ENCODE data around the gene ACTR3C. TPM values are rescaled to one million over a fixed set of nuclear protein-coding genes. Genes with fewer than 3 reads are reported as not detected.
"Not testable (repeated sequence)": the region's sequence is repeated elsewhere in the genome, so short reads cannot be mapped to it uniquely, and the experiment has no call there.

ACTR3C gene
- total RNA-seq, 2 experiments from 2014 or later, result 4.9 to 7.0 TPM

DNA sequence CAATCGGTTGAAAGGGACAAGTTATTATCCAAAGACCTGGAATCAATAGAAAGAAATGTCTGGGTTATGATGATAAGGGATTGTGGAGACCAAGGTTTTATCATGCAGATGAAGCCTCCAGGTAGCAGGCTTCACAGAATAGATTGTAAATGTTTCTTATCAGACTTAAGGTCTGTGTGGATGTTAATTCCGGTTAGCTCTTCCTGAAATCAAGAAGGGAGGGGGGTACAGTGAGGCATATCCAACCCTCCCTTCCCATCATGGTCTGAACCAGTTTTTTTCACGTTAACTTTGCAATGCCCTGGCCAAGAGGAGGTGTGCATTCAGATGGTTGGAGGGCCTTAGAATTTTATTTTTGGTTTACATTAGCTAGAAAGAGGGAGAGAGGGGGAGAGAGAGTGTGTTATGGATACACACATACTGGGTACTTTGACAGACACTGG lies 10.0 kb downstream of the ACTR3C start:
- H3K4me3 Mint-ChIP-seq, result no peak overlapping the region
- no peaks in the 10 kb centered on the region for H3K9me3 Mint-ChIP-seq
- no peaks in the 10 kb centered on the region for H3K27me3 Mint-ChIP-seq
- DNase-seq, result no peak
- POLR2A ChIA-PET, result no interaction called here
- H3K36me3 Mint-ChIP-seq (ENCODE audit: low read depth), result peaks cover 8% of the 10 kb centered on the region
- H3K4me1 Mint-ChIP-seq, result no peaks in the 10 kb centered on the region
- H3K27ac Mint-ChIP-seq, result no peak overlapping the region
- CTCF ChIA-PET, result no interaction called here

DNA sequence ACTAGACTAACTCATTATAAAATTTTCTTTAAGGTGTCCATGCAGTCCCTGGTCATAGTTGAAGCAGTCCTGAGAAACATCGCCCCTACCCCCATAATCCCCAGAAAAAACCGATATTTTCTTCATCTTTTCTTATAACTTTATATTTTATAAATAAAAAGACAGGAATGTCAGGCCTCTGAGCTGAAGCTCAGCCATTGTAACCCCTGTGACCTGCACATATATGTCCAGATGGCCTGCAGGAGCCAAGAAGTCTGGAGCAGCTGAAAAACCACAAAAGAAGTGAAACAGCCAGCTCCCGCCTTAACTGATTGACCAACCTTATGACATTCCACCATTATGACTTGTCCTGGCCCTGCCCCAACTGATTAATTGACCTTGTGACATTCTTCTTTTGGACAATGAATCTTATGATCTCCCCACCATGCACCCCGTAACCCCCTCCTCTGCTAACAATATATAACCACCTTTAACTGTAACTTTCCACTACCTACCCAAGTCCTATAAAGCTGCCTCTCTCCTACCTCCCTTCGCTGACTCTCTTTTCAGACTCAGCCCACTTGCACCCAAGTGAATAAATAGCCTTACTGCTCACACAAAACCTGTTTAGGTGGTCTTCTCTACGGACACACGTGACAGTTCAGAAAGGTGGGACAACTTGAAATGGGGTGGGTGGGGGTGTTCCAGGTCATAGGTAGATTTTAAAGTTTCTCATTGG lies 10.5 kb downstream of the ACTR3C start:
- POLR2A ChIA-PET, result interaction anchor here (0.7 kb wide), 1 partner anchor 17 kb away, joined by 3 read pairs; no protein-coding TSS in a partner anchor
- H3K9me3 Mint-ChIP-seq; H3K36me3 Mint-ChIP-seq (ENCODE audit: low read depth): not testable (repeated sequence)

DNA sequence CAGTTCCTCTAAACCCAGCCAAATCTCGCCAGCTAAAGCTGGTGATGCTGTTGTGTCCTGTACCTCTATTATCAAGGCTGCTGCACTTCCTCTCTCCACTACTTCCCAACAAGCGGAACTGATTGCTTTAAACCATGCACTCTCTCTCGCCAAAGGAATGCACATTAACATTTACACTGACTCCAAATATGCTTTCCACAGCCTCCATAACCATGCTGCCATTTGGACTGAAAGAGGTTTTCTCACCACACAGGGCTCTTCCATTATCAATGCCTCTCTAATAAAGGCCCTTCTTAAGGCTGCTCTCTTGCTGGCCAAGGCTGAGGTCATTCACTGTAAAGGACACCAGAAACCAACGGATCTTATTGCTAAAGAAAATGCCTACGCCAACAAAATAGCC lies 11.6 kb downstream of the ACTR3C start:
- Mint-ChIP-seq H3K36me3 (ENCODE audit: low read depth) (no peaks in the 10 kb centered on the region), H3K4me3 (no peak overlapping the region), H3K27ac (no peak overlapping the region), H3K9me3 (no peaks in the 10 kb centered on the region), H3K27me3 (no peaks in the 10 kb centered on the region), H3K4me1 (peaks cover 7% of the 10 kb centered on the region)
- ChIA-PET POLR2A (no interaction called here), CTCF (no interaction called here)
- DNase-seq, result no peak

More for the DNA sequence above, 10.5 kb downstream of the ACTR3C start:
- H3K4me3 Mint-ChIP-seq, H3K27me3 Mint-ChIP-seq, DNase-seq, H3K27ac Mint-ChIP-seq, CTCF ChIA-PET, H3K4me1 Mint-ChIP-seq: not testable (repeated sequence)

DNA sequence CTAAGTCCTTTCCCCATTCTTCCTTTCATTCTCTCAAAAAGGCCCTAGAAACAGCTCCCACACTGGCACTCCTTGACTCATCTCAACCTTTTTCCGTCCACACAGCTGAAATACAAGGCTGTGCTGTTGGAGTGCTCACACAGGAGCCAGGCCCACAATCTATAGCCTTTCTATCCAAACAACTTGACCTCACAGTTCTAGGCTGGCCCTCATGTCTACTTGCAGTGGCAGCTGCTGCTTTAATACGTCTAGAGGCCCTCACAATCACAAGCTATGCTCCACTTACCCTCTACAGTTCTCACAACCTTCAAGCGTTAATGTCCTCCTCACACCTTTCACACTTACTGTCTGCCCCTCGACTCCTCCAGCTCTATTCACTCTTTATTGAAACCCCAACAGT lies 12.2 kb downstream of the ACTR3C start:
- peaks cover 7% of the 10 kb centered on the region for H3K4me1 Mint-ChIP-seq
- no peaks in the 10 kb centered on the region for H3K9me3 Mint-ChIP-seq
- ChIA-PET CTCF (no interaction called here), POLR2A (no interaction called here)
- no peak overlapping the region for H3K4me3 Mint-ChIP-seq
- DNase-seq, result no peak
- no peak overlapping the region for H3K27ac Mint-ChIP-seq
- no peaks in the 10 kb centered on the region for H3K27me3 Mint-ChIP-seq
- no peaks in the 10 kb centered on the region for H3K36me3 Mint-ChIP-seq (ENCODE audit: low read depth)

DNA sequence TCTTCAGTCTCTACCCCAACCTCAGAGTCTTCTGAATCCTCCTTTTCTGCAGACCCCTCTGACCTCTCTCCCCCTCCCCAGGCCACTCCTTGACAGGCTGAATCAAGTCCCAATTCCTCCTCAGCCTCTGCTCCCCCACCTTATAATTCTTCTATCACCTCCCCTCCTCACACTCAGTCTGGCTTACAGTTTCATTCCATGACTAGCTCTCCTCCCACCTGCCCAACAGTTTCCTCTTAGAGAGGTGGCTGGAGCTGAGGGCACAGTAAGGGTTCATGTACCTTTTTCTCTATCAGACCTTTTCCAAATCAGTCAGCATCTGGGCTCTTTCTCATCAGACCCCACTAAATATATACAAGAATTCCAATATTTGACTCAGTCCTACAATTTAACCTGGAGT lies 14.8 kb downstream of the ACTR3C start:
- ChIA-PET POLR2A (no interaction called here), CTCF (no interaction called here)
- H3K4me1 Mint-ChIP-seq, result peaks cover 7% of the 10 kb centered on the region
- no peak overlapping the region for H3K4me3 Mint-ChIP-seq
- H3K9me3 Mint-ChIP-seq, result no peaks in the 10 kb centered on the region
- H3K36me3 Mint-ChIP-seq (ENCODE audit: low read depth), result no peaks in the 10 kb centered on the region
- no peak for DNase-seq
- no peak overlapping the region for H3K27ac Mint-ChIP-seq
- no peaks in the 10 kb centered on the region for H3K27me3 Mint-ChIP-seq

DNA sequence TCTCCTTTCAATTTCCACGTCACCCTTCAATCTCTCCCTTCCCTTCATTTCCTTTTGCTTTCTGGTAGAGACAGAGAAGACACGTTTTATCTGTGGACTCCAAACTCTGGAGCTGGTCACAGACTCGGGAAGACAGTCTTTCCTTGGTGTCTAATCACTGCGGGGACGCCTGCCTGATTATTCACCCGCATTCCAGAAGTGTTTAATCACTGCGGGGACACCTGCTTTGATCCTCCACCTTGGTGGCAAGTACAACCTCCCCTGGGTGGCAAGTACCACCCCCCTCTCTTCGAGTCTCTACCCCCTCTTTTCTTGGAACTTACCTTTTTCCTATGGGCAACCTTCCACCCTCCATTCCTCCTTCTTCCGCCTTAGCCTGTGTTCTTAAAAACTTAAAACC lies 15.4 kb downstream of the ACTR3C start:
- peaks cover 7% of the 10 kb centered on the region for H3K4me1 Mint-ChIP-seq
- H3K27ac Mint-ChIP-seq, result no peak overlapping the region
- H3K9me3 Mint-ChIP-seq, result no peaks in the 10 kb centered on the region
- no peaks in the 10 kb centered on the region for H3K27me3 Mint-ChIP-seq
- ChIA-PET CTCF (no interaction called here), POLR2A (no interaction called here)
- no peaks in the 10 kb centered on the region for H3K36me3 Mint-ChIP-seq (ENCODE audit: low read depth)
- no peak for DNase-seq
- no peak overlapping the region for H3K4me3 Mint-ChIP-seq

DNA sequence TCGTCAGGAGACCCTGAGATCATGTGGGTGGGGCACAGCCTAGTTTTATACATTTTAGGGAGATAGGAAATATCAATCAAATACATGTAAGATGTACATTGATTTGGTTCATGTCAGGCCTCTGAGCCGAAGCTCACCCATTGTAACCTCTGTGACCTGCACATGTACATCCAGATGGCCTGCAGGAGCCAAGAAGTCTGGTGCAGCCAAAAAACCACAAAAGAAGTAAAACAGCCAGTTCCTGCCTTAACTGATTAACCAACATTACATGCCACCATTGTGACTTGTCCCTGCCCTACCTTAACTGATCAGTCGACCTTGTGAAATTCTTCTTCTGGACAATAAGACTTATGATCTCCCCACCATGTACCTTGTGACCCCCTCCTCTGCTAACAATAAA lies 16.2 kb downstream of the ACTR3C start:
- Mint-ChIP-seq H3K36me3 (ENCODE audit: low read depth) (no peaks in the 10 kb centered on the region), H3K4me1 (peaks cover 7% of the 10 kb centered on the region), H3K27ac (no peak overlapping the region), H3K27me3 (no peaks in the 10 kb centered on the region), H3K9me3 (no peaks in the 10 kb centered on the region), H3K4me3 (no peak overlapping the region)
- ChIA-PET POLR2A (no interaction called here), CTCF (no interaction called here)
- no peak for DNase-seq

DNA sequence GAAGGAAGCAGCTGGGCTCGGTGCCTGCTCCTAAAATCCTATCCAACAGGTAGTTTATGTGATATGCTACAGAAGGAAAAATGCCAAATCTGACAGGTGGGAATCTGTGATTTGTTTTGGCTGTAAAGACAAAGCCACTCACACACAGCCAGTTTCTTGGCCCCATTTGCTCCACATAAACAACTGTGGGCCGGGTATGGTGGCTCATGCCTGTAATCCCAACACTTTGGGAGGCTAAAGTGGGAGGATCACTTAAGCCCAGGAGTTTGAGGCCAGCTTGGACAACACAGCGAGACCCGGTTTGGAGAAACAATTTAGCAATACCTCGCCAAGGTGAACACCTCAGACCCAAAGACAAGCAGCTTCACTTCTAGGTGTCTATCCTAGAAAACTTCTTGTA lies 17.0 kb downstream of the ACTR3C start:
- H3K4me1 Mint-ChIP-seq; H3K9me3 Mint-ChIP-seq; H3K27ac Mint-ChIP-seq; H3K27me3 Mint-ChIP-seq; POLR2A ChIA-PET; CTCF ChIA-PET; DNase-seq; H3K36me3 Mint-ChIP-seq (ENCODE audit: low read depth); H3K4me3 Mint-ChIP-seq: not testable (repeated sequence)

DNA sequence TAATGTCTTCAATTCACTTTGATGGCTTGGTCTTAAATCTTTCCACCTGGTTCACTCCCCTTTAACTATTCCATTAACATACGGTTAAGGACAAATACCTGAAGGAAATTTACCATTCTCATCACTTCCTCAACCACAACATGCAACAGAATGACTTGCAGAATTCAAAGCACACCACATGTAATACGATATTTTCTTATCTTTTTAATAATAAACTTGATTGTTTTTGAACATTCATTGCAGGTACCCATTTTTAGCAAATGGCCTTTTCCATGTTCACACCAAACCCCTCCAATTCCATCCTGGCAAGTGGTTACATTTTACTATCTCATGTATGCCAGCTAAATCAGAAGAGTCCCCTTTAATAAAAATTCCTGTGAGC lies 17.5 kb downstream of the ACTR3C start:
- H3K27me3 Mint-ChIP-seq; CTCF ChIA-PET; H3K9me3 Mint-ChIP-seq; DNase-seq; H3K4me3 Mint-ChIP-seq; H3K36me3 Mint-ChIP-seq (ENCODE audit: low read depth); POLR2A ChIA-PET; H3K27ac Mint-ChIP-seq; H3K4me1 Mint-ChIP-seq: not testable (repeated sequence)

DNA sequence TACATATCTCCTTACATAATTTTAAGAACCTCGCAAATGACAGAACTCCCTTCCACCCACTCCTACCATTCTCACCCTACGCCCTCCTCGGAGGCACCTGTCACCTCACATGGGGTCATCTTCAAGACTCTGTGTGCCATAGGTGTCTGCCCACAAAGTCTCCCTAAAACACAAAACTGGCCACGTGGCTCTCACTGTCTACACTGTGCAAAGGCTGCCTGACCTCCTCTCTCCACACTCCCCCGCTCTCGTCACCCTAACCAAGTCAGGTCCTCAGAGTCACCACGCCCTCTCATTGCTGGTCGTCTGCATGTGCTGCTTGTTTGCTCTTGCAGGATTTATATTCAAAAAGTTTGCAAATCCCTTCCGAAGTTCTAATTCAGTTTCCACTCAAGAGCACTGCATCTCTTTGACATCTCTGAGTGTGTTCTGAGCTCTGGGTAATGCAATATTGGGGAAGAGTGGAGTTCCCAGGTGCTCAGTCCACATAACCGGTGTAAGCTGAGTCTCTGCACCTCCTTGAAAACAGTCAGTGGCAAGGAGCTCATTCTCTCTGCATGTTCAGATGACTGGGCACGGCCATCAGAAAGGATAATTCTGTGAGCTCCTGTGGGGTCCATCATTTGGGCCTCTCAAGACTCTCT lies 18.0 kb downstream of the ACTR3C start:
- H3K4me3 Mint-ChIP-seq; H3K4me1 Mint-ChIP-seq; DNase-seq; H3K9me3 Mint-ChIP-seq; H3K27ac Mint-ChIP-seq; POLR2A ChIA-PET; CTCF ChIA-PET; H3K36me3 Mint-ChIP-seq (ENCODE audit: low read depth); H3K27me3 Mint-ChIP-seq: not testable (repeated sequence)

DNA sequence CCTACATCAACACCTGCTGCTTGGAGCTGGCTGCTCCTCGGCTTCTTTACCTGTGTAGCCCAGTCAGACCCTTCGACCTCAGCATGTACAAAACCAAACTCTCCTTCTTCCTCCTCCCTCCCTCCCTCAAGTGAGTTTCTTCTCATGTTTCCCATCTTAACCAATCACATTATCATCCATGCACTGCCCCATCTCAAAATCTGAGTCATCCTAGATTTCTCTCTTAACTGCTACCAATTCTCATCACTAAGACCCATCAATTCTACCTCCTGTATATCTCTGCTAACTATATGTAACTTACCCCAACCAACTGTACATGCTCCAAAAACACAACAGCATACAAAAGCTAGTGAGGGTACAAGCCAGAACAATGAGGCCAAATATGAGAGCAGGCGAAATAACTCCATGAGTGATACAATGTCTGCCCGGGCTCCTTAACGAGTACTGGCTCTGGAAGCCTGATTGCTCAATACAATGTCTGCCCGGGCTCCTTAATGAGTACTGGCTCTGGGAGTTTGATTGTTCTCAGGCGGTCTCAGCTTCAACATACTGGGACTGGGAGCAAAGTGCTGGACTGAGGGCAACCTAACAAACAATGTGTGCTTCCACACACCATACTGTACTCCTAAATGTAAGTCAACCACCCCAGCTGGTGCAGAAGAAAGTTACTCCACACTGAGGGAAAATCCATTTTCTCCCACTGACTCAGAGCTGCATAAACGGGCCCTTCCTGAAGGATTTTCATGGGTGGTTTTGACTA lies 18.7 kb downstream of the ACTR3C start:
- H3K9me3 Mint-ChIP-seq; POLR2A ChIA-PET; H3K4me1 Mint-ChIP-seq; H3K27me3 Mint-ChIP-seq; DNase-seq; H3K4me3 Mint-ChIP-seq; H3K36me3 Mint-ChIP-seq (ENCODE audit: low read depth); H3K27ac Mint-ChIP-seq; CTCF ChIA-PET: not testable (repeated sequence)

DNA sequence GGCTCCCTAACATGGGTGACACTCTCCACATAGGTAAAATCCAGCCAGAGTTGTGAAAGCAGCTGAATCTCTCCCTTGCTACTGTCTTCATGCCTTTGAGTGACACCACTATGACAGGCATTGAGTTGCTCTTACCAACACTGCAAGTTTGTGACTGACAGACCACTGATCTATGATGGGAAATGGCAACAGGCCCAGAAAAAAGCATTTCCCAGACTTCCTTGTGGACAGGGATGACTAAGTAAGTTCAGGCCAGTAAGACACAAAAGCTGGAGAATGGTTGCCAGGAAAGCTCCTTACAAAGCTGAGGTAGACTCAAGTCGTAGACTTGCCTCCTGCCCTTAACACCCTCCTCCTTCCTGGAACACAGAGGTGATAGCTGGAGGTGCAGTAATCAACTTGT lies 20.4 kb downstream of the ACTR3C start:
- H3K9me3 Mint-ChIP-seq; H3K27me3 Mint-ChIP-seq; H3K27ac Mint-ChIP-seq; H3K36me3 Mint-ChIP-seq (ENCODE audit: low read depth); DNase-seq; H3K4me3 Mint-ChIP-seq; H3K4me1 Mint-ChIP-seq; POLR2A ChIA-PET; CTCF ChIA-PET: not testable (repeated sequence)

DNA sequence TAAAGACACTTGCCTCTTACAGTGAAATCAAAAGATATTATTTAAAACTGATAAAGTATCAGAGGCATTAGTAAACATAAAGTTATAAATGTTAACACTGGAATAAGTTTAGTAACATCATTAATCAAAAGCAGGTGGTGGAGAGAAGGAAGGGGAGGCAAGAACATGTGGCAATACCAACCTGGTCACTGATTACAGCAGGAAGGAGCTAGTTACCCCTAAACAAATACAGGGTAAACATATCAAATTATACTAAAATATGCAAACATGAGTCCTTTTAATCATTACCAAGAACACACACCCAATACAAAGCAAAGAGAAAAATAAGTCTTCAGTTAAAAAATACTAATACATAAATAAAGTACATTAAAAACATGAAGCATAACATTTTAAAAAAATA lies 25.4 kb downstream of the ACTR3C start:
- H3K27ac Mint-ChIP-seq; H3K4me1 Mint-ChIP-seq; POLR2A ChIA-PET; H3K27me3 Mint-ChIP-seq; H3K36me3 Mint-ChIP-seq (ENCODE audit: low read depth); H3K9me3 Mint-ChIP-seq; H3K4me3 Mint-ChIP-seq; DNase-seq: not testable (repeated sequence)
- CTCF ChIA-PET, result interaction anchor here (0.7 kb wide), 1 partner anchor 1702 kb away, joined by 3 read pairs; no protein-coding TSS in a partner anchor

DNA sequence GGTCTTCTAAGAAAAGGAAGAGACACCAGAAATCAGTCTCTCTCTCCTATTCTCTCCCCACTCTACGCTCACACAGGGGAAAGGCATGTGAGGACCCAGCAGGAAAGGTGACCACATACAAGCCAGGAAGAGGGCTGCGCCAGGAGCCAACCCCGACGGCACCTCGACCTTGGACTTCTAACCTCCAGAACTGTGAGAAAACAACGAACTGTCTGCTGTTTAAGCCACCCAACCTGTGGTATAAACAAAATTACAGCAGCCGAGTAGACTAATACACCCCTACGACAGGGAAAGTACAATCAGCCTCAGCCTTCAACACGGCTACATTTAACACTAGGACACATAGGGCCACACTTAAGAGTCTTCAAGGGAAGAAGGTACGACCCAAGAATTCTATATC lies 26.5 kb downstream of the ACTR3C start:
- H3K27ac Mint-ChIP-seq, H3K27me3 Mint-ChIP-seq, POLR2A ChIA-PET: not testable (repeated sequence)

More for the DNA sequence above, 26.5 kb downstream of the ACTR3C start:
- H3K4me1 Mint-ChIP-seq; H3K9me3 Mint-ChIP-seq; H3K4me3 Mint-ChIP-seq; CTCF ChIA-PET; DNase-seq; H3K36me3 Mint-ChIP-seq (ENCODE audit: low read depth): not testable (repeated sequence)

Data from activated CD4-positive, alpha-beta memory T cell treated with anti-CD3 and anti-CD28 coated beads, Interleukin-2, amount 10 ng/mL, durations not matched to agents 7 days and 5 days (primary cell).